ENCODE measurements around the gene ABHD12.
A peak's percentile ranks its signal among the peaks of the same experiment; 100 is the strongest.
"Not testable (repeated sequence)": the region's sequence is repeated elsewhere in the genome, so short reads cannot be mapped to it uniquely, and the experiment has no call there.

Gene ABHD12

GRCh38 chr20:25390538-25391528 lies at the start of gene ABHD12:
TSS of gene ABHD12 (minus strand) at chr20:25390835. CDS start at chr20:25390703, 132 bp downstream.
- peak; percentile 94 for DNase-seq

GRCh38 chr20:25439328-25439727 lies 48.7 kb upstream of the ABHD12 start:
- DNase-seq: no peak

GRCh38 chr20:25437153-25437581 lies 46.5 kb upstream of the ABHD12 start:
- DNase-seq: no peak

GRCh38 chr20:25424536-25424935 lies 33.9 kb upstream of the ABHD12 start:
- DNase-seq: no peak

- DNase-seq: no peak
These were observed 31.4 kb upstream of the ABHD12 start for GRCh38 chr20:25422032-25422431.

GRCh38 chr20:25421102-25421501 lies 30.5 kb upstream of the ABHD12 start:
- DNase-seq: no peak

GRCh38 chr20:25418776-25419175 lies 28.1 kb upstream of the ABHD12 start:
- no peak for DNase-seq

- DNase-seq: no peak
These were observed 18.3 kb upstream of the ABHD12 start for GRCh38 chr20:25408890-25409289.

GRCh38 chr20:25408170-25408547 lies 17.5 kb upstream of the ABHD12 start:
- DNase-seq: no peak

- DNase-seq: peak; percentile 75
These were observed 16.9 kb upstream of the ABHD12 start, which contains the start of gene GINS1 for GRCh38 chr20:25407311-25408169. TSS of gene GINS1 (plus strand) at chr20:25407673. CDS start at chr20:25407821, 148 bp downstream.

GRCh38 chr20:25402583-25402982 lies 11.9 kb upstream of the ABHD12 start:
- DNase-seq: no peak

- not testable (repeated sequence) for DNase-seq
These were observed 9.7 kb upstream of the ABHD12 start for GRCh38 chr20:25400291-25400732.

GRCh38 chr20:25399037-25399430 lies 8.4 kb upstream of the ABHD12 start:
- no peak for DNase-seq

GRCh38 chr20:25398376-25399036 lies 7.9 kb upstream of the ABHD12 start:
- no peak for DNase-seq

GRCh38 chr20:25397821-25398220 lies 7.2 kb upstream of the ABHD12 start:
- DNase-seq: no peak

GRCh38 chr20:25397096-25397495 lies 6.5 kb upstream of the ABHD12 start:
- no peak for DNase-seq

- DNase-seq: no peak
These were observed 4.4 kb upstream of the ABHD12 start for GRCh38 chr20:25394996-25395395.

GRCh38 chr20:25394276-25394675 lies 3.6 kb upstream of the ABHD12 start:
- DNase-seq: no peak

- peak; percentile 43 for DNase-seq
These were observed 637 bp downstream of the ABHD12 start for GRCh38 chr20:25389858-25390537.

GRCh38 chr20:25389401-25389857 lies 1.2 kb downstream of the ABHD12 start:
- DNase-seq: no peak

- no peak for DNase-seq
These were observed 7.8 kb downstream of the ABHD12 start for GRCh38 chr20:25382704-25383370.
